COLO829 (cell line): ENCODE results near the gene TFEB.
A peak's percentile ranks its signal among the peaks of the same experiment; 100 is the strongest.

Experiments
- DNase-seq: peaks from one replicate; pipeline ENCODE4 v3.0.0; 2012; ENCODE audit warnings: low spot score

The TFEB gene

DNA sequence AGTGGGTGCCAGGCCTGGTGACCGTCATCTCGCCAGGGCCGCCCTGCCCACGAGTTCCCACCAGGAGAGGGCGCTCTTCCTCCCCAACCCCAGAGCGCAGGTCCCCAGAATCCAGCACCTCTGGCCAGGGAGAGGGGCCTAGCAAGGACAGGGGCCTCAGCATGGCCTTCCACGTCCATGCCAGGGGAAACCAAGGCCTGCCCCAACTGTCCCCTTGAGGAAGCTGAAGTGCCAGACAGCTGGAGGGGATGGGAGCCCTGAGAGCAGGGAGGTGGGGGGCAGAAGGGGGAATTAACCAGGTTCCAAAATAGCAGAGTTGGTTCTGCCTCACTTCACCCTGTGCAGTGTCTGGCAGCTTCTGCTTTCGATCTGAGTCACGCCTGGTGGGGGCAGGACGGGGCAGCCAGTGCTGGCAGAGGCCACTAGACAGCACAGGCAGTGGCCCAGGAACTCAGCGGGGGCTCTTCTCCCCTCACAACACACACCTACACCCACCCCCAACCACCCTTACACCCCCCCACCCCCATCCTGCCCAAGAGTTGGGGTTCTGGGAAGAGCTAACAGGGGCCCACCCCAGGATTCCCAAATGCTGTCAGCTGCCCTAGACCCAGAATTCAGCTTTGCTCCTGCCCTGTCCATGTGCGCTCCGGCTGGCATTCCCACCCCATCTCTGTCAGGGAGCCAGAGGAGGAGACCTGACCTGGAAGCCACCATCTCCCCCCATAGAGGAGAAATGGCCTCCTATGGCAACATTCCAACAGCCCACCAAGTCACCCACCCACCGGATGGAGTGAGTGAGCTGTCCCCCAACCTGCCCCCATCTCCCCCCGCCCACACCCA lies 29.2 kb downstream of the TFEB start:
- peak; percentile 53 for DNase-seq

DNA sequence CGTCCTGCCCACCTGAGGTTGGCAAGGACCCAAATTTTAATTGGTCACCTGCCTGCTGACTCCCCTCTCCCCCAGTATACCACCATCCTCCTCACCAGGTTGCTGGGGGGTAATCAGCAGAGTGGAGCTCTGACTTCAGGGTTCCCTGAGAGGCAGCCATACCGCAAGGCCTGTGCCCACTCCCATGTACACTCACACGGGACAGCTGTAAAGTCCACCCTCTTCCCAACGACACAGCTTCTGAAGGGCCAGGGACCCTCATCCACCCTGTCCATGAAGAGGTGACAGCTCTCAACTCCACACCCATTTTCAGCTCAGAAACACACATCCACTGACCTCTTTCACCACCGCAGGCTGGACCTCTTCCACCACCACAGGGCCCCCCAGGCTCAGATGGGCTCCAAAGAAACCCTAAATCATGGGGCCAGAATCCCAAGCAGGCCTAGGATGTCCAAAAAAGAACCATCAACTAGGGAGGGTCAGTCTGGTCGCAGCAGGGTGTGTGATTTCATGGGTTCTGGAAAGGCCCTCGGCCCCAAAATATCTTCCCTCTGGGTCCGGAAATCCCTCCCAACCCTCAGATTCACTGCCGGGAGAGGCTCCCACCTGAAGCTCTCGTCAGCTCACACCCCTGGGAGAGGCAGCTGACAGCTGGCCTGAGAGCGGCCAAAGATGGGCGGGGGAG lies 30.0 kb downstream of the TFEB start:
- DNase-seq = no peak

DNA sequence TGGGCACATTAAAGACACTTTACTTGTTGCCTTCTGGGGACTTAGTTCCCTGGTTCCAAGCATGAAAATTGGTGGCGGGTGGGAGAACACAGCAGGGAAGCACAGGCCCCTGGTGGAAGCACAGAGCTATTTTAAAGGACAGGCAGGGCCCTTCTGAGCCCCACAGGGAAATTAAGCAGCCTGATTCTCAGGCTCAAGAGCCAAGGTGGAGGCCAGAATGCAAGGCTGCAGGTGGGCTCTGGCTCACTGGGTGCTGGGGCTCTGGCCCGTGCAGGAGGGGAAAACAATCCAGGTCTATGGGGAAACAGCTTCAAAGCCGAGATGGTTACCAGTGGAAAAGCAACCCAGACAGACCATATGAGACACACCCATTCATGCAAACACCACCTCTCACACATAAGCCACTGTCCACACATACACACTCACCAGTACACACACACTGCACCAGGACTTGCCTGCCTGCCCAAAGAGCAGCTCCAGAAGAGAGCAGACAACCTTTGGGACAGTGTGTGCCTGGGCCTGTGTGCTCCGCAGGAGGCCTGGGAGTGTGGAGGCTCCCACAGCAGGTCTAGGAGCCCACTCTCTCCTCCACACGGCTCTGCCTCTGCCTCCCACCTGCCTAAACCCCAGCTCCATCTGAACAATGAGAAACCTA lies 30.6 kb downstream of the TFEB start:
- no peak for DNase-seq

DNA sequence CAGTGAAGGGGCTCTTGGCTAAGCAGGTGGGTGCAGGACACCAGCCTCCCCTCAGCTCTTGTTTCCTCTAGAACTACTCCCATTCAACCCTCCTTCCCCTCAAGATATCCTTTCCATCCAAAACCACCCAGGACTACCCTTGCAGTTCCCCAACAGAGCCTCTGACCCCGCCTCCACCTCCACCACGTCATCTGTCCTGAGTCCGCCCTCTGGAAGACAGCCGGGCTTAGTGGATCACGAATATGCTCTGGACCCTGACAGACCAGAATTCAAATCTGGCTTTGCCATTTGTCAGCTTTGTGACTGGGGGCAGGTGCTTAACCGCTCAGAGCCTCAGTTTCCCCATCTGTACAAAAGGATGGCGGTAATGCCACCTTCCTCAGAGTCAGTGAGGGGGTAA lies 31.4 kb downstream of the TFEB start:
- no peak for DNase-seq

DNA sequence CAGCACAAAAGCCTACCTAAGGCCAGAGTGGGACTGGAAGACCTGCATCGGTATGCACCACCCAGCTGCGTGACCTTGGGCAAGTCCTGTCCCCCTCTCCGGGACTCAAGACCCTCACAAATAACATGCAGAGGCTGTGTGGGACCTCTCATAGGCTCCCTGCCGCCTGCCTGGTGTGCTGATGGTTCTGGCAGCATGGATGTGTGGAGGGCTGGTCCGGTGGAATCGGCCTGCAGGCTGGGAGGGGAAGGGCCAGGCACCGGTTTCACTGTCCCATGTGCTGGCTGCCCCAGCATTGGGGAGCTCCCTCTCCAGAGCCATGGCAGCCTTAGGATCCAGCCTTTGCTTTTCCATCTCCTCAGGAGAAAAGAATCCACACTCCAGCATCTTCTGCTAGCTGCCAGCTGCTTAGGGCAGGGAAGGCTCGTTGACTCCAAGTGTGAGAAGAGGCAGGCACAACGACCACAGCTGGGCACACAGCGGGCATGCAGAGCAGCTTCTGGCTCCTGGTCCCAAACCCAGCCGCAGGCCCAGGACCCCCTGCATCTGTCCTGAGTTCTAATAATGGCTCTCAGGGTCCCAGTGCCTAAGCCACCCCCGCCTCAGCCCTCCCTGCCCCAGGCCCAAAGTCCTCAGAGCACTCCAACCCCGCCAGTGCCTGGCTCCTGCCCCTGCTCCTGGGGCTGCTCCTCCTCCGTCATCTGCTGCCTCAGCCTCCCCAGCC lies 32.5 kb downstream of the TFEB start:
- no peak for DNase-seq

DNA sequence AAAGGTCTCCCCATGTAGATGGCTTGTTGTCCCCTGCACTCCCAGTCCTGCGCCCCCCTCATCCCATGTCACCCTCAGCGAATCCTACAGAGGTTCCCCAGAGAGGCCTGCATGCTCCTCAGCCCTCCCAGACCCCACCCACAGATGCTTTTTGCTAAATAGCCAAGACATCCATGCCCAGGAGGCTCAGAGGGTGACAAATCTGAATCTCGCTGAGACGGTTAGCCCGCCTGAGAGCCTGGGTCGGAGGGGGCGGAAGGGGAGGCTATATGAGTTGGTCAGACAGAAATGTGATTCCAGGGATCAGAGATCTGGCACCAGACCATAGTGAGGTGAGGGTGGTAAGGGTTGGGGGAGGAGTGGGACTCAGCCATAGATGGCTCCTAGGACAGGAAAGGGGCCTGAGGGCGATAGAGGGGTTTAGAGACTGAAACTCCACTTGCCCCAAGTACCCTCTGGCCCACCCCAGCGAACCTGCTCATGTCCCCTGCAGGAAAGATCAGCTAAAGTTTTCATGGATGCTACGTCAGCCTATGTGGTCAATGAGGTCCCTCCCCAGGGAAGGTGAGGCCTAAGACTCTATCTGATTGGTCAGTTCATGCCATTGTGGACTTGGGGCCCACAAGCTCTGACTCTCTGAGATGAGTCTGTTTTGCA lies 33.2 kb downstream of the TFEB start:
- DNase-seq = no peak

DNA sequence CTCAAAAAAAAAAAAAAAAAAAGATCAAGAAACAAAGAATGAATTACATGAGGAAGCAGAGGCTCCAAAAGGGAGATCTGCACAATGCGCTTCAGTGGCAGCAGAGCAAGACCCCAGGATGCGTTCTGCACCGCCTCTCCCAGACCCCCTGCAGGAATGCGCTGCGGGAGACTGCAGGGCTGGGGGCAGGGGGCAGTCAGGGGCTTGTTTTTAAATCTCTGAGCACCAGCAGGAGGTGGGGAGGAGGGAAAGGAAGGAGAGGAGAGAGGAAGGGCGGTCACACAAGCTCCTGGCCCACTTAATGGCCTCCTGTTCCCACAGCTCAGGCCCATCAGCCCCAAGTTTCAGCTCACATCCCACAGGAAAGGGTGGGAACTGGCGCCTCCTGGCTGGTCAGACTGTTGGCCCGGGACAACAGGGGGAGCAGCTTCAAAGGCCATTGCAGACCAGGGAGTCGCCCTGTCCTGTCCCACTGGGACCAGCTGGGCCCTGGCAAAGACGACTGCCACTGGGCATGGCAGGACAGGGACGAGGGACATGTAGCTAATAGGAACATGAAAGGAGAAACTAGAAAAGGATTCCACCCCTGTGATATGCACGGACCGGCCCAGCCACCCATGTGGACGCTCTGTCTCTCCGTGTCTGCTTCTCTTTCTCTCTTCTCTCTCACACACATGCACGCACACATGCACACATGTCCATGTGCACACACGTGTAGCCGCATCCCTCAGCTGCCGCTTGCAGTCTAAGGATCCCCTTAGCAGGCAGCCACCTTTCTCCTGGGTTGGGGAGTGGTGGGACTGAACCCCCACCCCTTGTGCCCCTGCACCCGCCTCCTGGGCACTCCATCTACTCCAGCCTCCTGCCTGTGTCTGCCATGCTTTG lies 34.7 kb downstream of the TFEB start:
- DNase-seq = no peak

DNA sequence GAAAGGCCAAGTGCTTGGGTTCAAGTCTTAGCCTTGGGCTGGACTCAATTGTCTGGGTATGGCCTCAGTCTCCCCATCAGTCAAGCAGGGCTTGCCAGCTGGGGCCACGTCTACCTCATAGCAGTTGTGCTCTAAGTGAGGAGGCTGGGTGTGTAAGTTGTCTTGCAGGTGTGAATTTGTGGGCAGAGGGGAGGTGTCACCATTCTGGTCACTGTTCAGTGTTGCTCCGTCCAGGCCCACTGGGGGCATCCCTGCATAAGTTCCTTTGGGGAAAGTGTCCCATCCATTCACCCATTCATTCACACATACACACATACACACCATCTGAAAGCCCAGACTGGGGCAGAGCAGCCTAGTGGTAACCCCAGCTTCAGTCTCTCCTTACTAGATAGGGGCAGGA lies 36.3 kb downstream of the TFEB start:
- DNase-seq = no peak

DNA sequence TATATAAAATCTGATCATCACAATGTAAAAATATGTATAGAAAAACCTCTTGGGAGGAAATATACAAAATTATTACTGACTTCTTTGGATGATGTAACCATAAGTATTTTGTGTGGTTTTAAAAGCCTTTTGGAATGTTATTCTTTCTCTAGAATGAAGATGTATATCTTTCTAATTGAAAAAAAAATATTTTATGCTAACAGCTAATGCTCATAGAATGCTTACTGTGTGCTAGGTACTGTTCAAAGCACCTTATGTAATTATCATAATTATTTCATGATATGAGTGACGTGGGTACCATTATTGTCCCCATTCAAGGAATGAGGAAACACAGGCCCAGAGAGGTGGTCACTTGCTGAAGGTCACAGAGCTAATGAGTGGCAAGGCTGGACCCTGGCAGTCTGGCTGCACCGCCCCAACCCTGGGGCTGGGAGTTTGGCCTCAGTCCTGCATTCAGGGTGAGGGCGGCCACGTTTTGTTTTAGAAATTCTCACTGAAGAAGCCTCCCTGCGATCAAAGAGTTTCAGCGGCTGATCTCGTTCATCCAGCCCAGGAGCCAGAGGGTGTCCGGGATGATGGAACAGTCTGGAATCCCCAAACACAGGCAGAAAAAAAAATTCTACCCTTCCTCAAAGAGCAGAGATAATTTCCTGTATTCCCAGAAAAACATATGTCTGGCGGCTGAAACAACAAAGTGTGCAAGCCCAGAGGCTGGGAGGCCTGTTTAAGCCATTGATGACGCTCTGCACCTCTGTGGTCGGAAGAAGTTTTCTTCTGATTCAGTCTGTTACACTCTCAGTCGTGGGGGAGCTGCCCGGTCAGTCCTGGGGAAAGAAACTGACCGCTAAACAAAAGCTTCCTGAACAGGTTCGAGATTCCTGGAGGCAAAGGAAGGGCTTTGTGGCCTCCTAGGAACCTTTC lies 37.3 kb downstream of the TFEB start:
- no peak for DNase-seq

DNA sequence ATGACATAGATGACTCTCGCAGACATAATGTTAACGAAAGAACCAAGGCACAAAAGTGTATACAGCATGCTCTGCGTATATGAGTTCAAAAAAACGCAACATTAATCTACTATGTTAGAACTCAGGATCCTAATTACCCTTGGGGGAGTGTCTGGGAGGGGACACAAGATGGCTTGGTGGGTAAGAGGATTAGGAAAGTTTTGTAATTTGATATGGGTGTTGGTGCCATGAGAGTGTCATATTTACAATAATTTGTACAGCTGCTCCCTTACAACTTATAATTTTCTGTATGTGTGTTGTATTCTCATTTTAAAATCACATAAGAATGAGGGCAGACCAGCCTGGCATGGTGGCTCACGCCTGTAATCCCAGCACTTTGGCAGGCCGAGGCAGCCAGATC lies 38.6 kb downstream of the TFEB start:
- no peak for DNase-seq

DNA sequence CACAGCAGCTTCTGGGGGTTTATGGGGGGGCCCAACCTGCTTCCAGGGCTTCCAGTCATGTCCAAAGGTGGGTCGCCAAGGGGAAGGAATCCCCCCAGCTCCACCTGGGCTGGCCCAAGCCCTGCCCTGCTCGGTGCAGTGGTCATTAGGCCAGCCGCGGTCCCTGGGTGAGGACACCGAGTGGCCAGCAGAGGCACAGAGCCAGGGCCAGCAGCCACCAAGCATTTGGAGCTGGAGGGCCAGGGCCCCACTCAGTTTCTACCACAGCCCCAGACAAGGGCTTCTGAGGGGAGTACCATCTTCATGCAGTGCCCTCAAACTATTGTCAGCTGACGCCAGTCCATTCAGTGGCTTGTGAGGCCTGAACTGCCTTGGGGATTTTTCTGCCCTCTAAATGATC lies 39.6 kb downstream of the TFEB start:
- DNase-seq = no peak

DNA sequence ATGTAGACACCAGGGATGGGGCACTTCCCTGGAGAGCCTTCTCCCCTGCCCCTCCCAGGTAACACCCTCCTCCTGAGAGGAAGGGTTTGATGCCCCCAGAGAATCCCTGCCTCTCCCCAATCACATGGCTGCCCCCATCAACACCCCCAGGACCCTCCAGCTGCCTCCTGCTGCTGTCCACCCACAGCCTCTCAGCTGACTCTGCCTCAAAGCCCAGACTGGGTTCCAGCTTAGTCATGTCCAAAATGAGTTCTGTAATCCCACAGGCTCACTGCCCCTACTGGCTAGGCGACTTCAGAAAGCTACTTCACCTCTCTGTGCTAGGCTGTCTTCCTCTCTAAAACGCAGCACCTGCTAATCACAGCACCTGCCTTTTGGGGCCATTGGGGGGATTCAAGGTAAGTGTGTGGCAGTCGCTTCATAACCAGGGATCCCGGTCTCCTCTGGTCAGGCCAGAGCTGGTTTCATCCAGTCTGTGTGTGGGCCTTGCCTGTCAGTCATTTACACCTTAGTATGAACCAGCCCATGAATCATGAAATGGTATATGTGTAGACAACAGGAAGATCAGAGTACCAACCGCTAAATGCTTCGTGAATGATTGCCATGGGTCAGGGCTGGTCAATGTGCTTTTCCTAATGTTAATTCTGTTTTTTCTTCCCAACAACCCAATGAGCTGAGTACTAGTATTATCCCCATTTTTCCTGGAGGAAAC lies 40.4 kb downstream of the TFEB start:
- no peak for DNase-seq

DNA sequence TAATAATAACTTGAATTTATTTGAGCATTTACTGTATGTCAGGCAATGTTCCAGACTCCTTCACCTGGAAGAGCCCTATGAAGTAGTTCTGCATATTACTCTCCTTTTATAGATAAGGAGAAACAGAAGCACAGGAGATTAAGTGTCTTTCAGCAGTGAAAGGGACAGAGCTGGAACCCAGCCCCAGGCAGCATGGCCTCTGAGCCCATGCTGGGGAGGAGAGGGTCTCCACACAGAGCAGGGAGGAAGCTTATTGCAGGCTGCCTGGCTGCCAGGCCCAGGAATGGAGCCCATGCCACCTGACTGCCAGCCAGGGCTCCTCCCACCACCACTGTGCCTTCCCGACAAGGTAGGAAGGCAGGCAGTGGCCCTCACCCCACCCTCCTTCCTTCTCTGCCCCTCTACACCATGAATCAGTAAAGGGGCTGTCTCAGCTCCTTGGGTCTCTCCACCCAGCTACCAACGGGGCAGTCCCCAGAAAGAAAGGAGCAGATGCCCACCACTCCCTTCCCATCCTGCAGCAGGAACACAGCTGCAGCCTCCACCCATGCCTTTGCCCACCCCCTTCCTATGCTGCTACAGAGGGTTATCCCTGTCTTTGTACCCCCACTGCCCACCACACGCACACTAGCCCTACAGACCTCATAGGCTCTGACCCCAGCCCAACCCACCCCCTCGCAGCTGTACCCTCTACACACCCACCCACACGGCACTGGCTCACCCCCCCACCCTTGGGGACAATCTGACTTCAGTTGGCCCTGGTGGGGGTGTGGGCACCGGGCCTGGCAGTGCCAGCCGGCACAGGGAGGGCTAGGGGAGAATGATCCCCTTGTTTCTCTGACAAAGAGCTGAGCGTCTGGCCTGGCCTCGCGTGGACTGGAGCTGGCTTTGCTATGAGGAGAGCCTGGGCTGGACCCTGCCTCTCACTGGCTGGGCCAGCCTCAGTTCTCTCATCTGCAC lies 41.8 kb downstream of the TFEB start:
- DNase-seq = no peak

DNA sequence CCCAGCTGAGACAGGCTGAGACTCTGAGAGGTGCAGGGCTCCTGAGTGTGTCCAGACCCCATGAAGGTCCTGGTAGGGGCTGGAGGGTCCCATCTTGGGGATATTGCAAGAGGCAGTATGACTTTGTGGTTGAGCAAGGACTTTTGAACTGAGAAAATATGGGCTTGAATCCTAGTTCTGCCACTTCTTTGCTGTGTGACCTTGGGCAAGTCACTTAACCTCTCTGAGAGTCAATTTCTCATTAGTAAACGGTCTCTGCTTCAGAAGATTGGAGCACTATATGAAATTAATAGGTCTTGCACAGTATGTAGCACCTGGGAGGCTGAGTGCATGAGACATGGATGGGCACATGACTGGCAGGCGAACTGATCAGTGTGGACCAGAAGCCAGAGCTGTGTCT lies 42.7 kb downstream of the TFEB start:
- no peak for DNase-seq

DNA sequence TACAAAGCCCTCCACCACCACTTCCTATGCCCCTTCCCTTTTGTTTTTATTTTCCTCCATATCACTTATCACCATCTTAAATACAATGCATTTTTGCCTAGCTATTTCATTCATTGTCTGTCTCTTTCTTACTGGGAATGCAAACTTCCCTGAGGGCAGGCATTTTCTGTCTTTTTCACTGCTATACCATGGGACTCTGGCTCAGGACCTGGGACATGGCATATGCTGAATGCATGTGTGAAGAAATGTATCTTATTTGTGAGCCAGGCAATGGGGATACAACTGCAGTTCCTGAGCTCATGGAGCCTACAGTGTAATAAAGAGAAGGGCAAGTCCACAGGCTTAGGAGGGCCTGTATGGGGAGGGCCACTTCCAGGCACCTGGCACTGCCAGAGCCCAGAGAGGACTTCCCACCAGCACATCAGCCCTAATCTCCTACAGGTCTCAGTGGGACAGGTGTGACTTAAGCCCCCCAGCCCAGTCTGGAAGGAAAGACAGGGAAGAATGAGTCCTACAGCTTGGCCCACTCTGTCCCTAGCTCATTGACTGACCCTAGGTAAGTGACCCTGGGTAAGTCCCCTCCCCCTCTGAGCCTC lies 43.2 kb downstream of the TFEB start:
- DNase-seq = no peak

DNA sequence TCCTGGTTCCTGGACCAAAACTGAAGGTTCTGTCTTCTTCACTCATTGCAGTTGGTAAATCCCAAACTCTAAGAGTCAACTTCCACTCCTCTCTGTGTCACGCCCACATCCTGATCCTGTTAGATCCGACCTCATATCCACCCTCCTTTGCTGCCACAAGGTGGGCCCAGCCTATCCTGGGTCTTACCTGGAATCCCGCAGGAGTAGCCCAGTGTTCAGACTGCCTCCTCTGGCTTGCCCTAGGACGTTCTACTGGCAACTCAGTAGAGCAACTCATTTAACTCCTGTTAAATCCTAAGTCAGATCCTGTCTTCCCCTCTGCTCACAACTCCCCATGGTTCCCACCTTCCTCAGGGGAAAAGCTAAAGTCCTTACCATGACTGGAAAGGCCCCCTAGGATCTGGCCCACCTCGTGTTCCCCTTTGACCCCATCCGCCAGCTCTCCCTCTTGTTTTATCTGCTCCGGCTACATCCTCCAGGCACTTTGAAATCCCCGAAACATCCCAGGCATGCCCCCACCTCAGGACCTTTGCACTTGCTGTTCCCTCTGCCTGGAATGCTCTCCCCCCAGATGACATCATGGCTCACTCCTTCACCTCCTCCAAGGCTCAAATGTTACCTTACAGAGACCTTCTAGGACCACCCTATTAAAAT lies 43.9 kb downstream of the TFEB start:
- no peak for DNase-seq
